Keratinocyte (primary cell): ENCODE measurements around the gene TNNI3. TPM values are rescaled to one million over a fixed set of nuclear protein-coding genes. Genes with fewer than 3 reads are reported as not detected.

ENCODE experiments used
- DNase-seq: peaks from one replicate; pipeline ENCODE4 v3.0.0-alpha.2; 2011; ENCODE audit warnings: low read depth, missing footprints, low spot score
- FAIRE-seq: peaks from 2 replicates; lab custom pipeline; 2011; peaks lifted over from hg19 to GRCh38; lab: Jason Lieb, UNC
- H2AFZ ChIP-seq: 2 replicates; pipeline ENCODE4 v1.6.0; 2012; ENCODE audit warnings: low read length, control low read depth, inconsistent platforms; ENCODE audit not compliant: control insufficient read depth
- H3K27ac ChIP-seq: 2 replicates; pipeline ENCODE4 v1.5.1; 2011; ENCODE audit warnings: low read length; ENCODE audit not compliant: control insufficient read depth, insufficient read depth
- H3K27me3 ChIP-seq: 3 replicates; pipeline ENCODE4 v1.6.0; 2011; ENCODE audit warnings: low read length; ENCODE audit not compliant: control insufficient read depth, insufficient read depth; ENCODE audit errors: extremely low read depth
- H3K36me3 ChIP-seq, 2 experiments: 2 replicates in 1 of 2; 3 replicates in 1 of 2; pipeline ENCODE4 v1.5.1; 2011; ENCODE audit warnings: low read length in 2 of 2, mild to moderate bottlenecking in 1 of 2; ENCODE audit not compliant: control insufficient read depth in 2 of 2, insufficient read depth in 2 of 2; ENCODE audit errors: extremely low read depth in 1 of 2
- H3K4me1 ChIP-seq: 3 replicates; pipeline ENCODE4 v1.5.1; 2011; ENCODE audit warnings: low read length; ENCODE audit not compliant: control insufficient read depth, insufficient read depth; ENCODE audit errors: extremely low read depth
- H3K4me2 ChIP-seq: 3 replicates; pipeline ENCODE4 v1.6.0; 2011; ENCODE audit warnings: low read depth, low read length; ENCODE audit not compliant: control insufficient read depth, insufficient read depth; ENCODE audit errors: extremely low read depth
- H3K4me3 ChIP-seq, 3 experiments: fragments of 200-600 bp in 1 of 3; sonication (generic) in 1 of 3; 2 replicates in 2 of 3; 3 replicates in 1 of 3; pipeline ENCODE4 v1.5.1; 2011 to 2016; ENCODE audit warnings: low read length in 3 of 3, mild to moderate bottlenecking in 3 of 3, control low read depth in 2 of 3, inconsistent platforms in 1 of 3, low read depth in 1 of 3, mixed read lengths in 1 of 3, mixed run types in 1 of 3, moderate library complexity in 1 of 3; ENCODE audit not compliant: control insufficient read depth in 2 of 3, insufficient read depth in 2 of 3; ENCODE audit errors: extremely low read depth in 1 of 3
- H3K79me2 ChIP-seq: 2 replicates; pipeline ENCODE4 v1.6.0; 2012; ENCODE audit warnings: low read length; ENCODE audit not compliant: control insufficient read depth, insufficient read depth
- H3K9ac ChIP-seq: 3 replicates; pipeline ENCODE4 v1.6.0; 2011; ENCODE audit warnings: low read length; ENCODE audit not compliant: control insufficient read depth, insufficient read depth; ENCODE audit errors: extremely low read depth
- H3K9me1 ChIP-seq: 3 replicates; pipeline ENCODE4 v1.6.0; 2011; ENCODE audit warnings: low read length; ENCODE audit not compliant: control insufficient read depth, insufficient read depth; ENCODE audit errors: extremely low read depth
- H3K9me3 ChIP-seq: 2 replicates; pipeline ENCODE4 v1.5.1; 2012; ENCODE audit warnings: low read depth, low read length; ENCODE audit not compliant: control insufficient read depth
- H4K20me1 ChIP-seq: 3 replicates; pipeline ENCODE4 v1.6.0; 2011; ENCODE audit warnings: low read length; ENCODE audit not compliant: control insufficient read depth, insufficient read depth; ENCODE audit errors: extremely low read depth
- EZH2 ChIP-seq: IDR thresholded peaks from one replicate; pipeline ENCODE4 v1.6.1; 2012; ENCODE audit warnings: inconsistent platforms, mild to moderate bottlenecking, low read length, moderate library complexity
- dilution Hi-C: fragments of 300-500 bp; cut with MboI; formaldehyde crosslinking; loops from one replicate; pipeline ENCODE4 v1.7.0; 2020; ENCODE audit warnings: low sequenced_read_pairs; ENCODE audit not compliant: extremely low pct_ligation_motif_present
- polyA plus RNA-seq, 5 experiments: library from polyadenylated mRNA; depleted of rRNA in 3 of 5; stranded (reverse) in 3 of 5; stranded (forward) in 1 of 5; unstranded in 1 of 5; fragments of >200 nt; gene quantifications; 1 replicate in 1 of 5; 2 replicates in 3 of 5; 3 replicates in 1 of 5; pipeline versions ENCODE4 v1.2.1 to v1.2.3, GENCODE V29; 2011 to 2012; ENCODE audit warnings: missing spikeins in 2 of 5, low read depth in 1 of 5, low replicate concordance in 1 of 5
- TF ChIP-seq, protein P1 (sequence below), 3 experiments: IDR thresholded peaks in 1 of 3; conservative IDR thresholded peaks in 1 of 3; optimal IDR thresholded peaks in 1 of 3; 2 replicates in 2 of 3; 3 replicates in 1 of 3; pipeline versions ENCODE3 to v1.5.1; 2011; ENCODE audit warnings: low read length in 3 of 3, mild to moderate bottlenecking in 3 of 3, moderate library complexity in 2 of 3, control low read depth in 1 of 3, inconsistent platforms in 1 of 3; ENCODE audit not compliant: insufficient read depth in 2 of 3; ENCODE audit errors: extremely low read depth in 1 of 3

The TNNI3 gene
- polyA plus RNA-seq, 1 donor (not counting 4 experiments of a cell fraction or from before 2014, with no cell fraction given) = 4.1 TPM

GRCh38 chr19:55118401-55118991 is 39.0 kb downstream of the TNNI3 start:
- peak overlapping the region; percentile 61 for H3K27ac ChIP-seq
- peaks cover 0 to 1% of the 10 kb centered on the region in 2 experiments for H3K36me3 ChIP-seq
- peak overlapping the region; percentile 81 to 83 (median 82) for H3K4me3 ChIP-seq
- H3K9me3 ChIP-seq = no peaks in the 10 kb centered on the region
- H2AFZ ChIP-seq = peak overlapping the region; percentile 93
- DNase-seq = no peak
- no peaks in the 10 kb centered on the region for H3K27me3 ChIP-seq
- H3K9me1 ChIP-seq = no peaks in the 10 kb centered on the region
- H3K79me2 ChIP-seq = peaks cover 37% of the 10 kb centered on the region
- dilution Hi-C loops = no loop called here
- H4K20me1 ChIP-seq = peaks cover 9% of the 10 kb centered on the region
- TF ChIP-seq, protein P1, sequence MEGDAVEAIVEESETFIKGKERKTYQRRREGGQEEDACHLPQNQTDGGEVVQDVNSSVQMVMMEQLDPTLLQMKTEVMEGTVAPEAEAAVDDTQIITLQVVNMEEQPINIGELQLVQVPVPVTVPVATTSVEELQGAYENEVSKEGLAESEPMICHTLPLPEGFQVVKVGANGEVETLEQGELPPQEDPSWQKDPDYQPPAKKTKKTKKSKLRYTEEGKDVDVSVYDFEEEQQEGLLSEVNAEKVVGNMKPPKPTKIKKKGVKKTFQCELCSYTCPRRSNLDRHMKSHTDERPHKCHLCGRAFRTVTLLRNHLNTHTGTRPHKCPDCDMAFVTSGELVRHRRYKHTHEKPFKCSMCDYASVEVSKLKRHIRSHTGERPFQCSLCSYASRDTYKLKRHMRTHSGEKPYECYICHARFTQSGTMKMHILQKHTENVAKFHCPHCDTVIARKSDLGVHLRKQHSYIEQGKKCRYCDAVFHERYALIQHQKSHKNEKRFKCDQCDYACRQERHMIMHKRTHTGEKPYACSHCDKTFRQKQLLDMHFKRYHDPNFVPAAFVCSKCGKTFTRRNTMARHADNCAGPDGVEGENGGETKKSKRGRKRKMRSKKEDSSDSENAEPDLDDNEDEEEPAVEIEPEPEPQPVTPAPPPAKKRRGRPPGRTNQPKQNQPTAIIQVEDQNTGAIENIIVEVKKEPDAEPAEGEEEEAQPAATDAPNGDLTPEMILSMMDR (optimal IDR thresholded peaks at IDR 0.05 in 1 of 3, IDR thresholded peaks at IDR 0.05 in 1 of 3, conservative IDR thresholded peaks at IDR 0.05 in 1 of 3; ENCODE audit: extremely low read depth in 1 of 3, insufficient read depth in 2 of 3, low read length in 3 of 3) = no peak
- TF ChIP-seq EZH2 = no peak
- peak overlapping the region; percentile 79 for H3K9ac ChIP-seq
- FAIRE-seq = no peak
- peak overlapping the region; percentile 90 for H3K4me2 ChIP-seq
- H3K4me1 ChIP-seq = peaks cover 11% of the 10 kb centered on the region

GRCh38 chr19:55117663-55118391 is 39.7 kb downstream of the TNNI3 start:
- DNase-seq = peak; percentile 86
- H3K36me3 ChIP-seq = peaks cover 0 to 1% of the 10 kb centered on the region in 2 experiments
- H3K27ac ChIP-seq = peak overlapping the region; percentile 61
- TF ChIP-seq EZH2 = no peak
- TF ChIP-seq, protein P1 (optimal IDR thresholded peaks at IDR 0.05 in 1 of 3, IDR thresholded peaks at IDR 0.05 in 1 of 3, conservative IDR thresholded peaks at IDR 0.05 in 1 of 3; ENCODE audit: extremely low read depth in 1 of 3, insufficient read depth in 2 of 3, low read length in 3 of 3) = no peak
- peaks cover 9% of the 10 kb centered on the region for H4K20me1 ChIP-seq
- peak overlapping the region; percentile 93 for H2AFZ ChIP-seq
- FAIRE-seq = peak; percentile 76
- peaks cover 11% of the 10 kb centered on the region for H3K4me1 ChIP-seq
- no peaks in the 10 kb centered on the region for H3K9me3 ChIP-seq
- dilution Hi-C loops = no loop called here
- peaks cover 44% of the 10 kb centered on the region for H3K79me2 ChIP-seq
- no peaks in the 10 kb centered on the region for H3K27me3 ChIP-seq
- H3K9ac ChIP-seq = peak overlapping the region; percentile 79
- peak overlapping the region; percentile 81 to 83 (median 82) for H3K4me3 ChIP-seq
- no peaks in the 10 kb centered on the region for H3K9me1 ChIP-seq
- peak overlapping the region; percentile 90 for H3K4me2 ChIP-seq
